ENCODE data around the gene STK10. TPM values are rescaled to one million over a fixed set of nuclear protein-coding genes. Genes with fewer than 3 reads are reported as not detected.

The STK10 gene
- total and polyA plus RNA-seq, 2 of the 8 experiments (the other 6 are each of a cell fraction or from before 2014, with no cell fraction given): 10.5 to 21.4 TPM

DNA sequence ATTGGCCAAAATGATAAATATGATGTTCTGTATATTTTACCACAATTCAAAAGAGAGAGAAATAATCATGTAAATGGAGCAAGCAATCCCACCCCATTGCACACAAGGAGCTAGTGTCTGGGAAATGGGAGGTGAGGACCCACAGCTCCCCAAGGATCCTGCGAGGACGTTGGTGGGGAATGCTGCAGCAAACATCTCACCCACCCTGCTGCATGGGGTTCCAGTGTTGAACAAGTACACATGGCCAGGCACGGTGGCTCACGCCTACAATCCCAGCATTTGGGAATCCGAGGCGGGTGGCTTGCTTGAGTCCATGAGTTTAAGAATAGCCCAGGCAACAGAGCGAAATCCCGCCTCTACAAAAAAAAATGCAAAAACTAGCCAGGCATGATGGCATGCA lies 29.0 kb downstream of the STK10 start (continued):
- TF ChIP-seq SIN3A (conservative IDR thresholded peaks at IDR 0.05 in 1 of 2, IDR thresholded peaks at IDR 0.05 in 1 of 2; ENCODE audit: low read depth in 1 of 2, low read length in 2 of 2) (no peak), ASH2L (IDR thresholded peaks at IDR 0.05; ENCODE audit: low read length) (no peak)

Measured in H1 (cell line).